C4-2B (cell line): ENCODE results near the gene FXYD5.

Experiments
- ZFX ChIP-seq: fragments of 450-650 bp; IDR thresholded peaks from 2 replicates; pipeline ENCODE4 v1.6.1; 2017
- TF ChIP-seq, protein P1 (sequence below): fragments of 450-650 bp; conservative IDR thresholded peaks from 2 replicates; pipeline ENCODE4 v1.5.1; 2017; ENCODE audit warnings: mild to moderate bottlenecking

DNA sequence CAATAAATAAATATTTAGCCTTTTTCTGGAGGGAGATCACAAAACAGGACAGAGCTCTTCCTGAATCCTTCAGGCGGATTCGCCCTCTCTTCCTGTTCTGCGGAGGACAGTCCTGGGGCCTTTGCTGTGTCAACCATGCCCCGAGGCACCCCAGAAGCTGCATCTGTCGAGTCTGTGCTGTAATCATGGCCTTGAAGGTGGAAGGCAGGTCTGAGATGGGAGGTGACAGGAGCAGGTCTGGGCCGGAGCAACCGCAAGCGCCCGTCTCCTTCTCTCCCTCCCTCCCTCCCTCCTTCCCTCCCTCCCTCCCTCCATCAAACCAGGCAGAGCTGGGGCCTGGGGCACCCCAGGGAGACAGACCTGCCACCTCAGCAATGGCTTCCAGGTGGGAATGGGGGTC, 43.6 kb upstream of the FXYD5 start:
- TF ChIP-seq, protein P1, sequence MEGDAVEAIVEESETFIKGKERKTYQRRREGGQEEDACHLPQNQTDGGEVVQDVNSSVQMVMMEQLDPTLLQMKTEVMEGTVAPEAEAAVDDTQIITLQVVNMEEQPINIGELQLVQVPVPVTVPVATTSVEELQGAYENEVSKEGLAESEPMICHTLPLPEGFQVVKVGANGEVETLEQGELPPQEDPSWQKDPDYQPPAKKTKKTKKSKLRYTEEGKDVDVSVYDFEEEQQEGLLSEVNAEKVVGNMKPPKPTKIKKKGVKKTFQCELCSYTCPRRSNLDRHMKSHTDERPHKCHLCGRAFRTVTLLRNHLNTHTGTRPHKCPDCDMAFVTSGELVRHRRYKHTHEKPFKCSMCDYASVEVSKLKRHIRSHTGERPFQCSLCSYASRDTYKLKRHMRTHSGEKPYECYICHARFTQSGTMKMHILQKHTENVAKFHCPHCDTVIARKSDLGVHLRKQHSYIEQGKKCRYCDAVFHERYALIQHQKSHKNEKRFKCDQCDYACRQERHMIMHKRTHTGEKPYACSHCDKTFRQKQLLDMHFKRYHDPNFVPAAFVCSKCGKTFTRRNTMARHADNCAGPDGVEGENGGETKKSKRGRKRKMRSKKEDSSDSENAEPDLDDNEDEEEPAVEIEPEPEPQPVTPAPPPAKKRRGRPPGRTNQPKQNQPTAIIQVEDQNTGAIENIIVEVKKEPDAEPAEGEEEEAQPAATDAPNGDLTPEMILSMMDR = no peak
- no peak for TF ChIP-seq ZFX
